IPS DF 6.9 (cell line): ENCODE results near the gene IPO5.

ENCODE experiments used
- DNase-seq: peaks from one replicate; pipeline ENCODE4 v3.0.0-alpha.2; 2013; ENCODE audit warnings: low read depth, low spot score
- H3K27ac ChIP-seq: one replicate; pipeline ENCODE4 v1.5.1; 2013; ENCODE audit warnings: low read length, control low read depth
- H3K27me3 ChIP-seq: 2 replicates; pipeline ENCODE4 v1.6.1; 2013; ENCODE audit warnings: mild to moderate bottlenecking, low read length; ENCODE audit not compliant: control insufficient read depth, insufficient read depth
- H3K36me3 ChIP-seq: 2 replicates; pipeline ENCODE4 v1.6.1; 2013; ENCODE audit warnings: low read length; ENCODE audit not compliant: control insufficient read depth, insufficient read depth
- H3K4me1 ChIP-seq: 2 replicates; pipeline ENCODE4 v1.6.1; 2013; ENCODE audit warnings: low read length; ENCODE audit not compliant: control insufficient read depth, insufficient read depth
- H3K4me3 ChIP-seq: 2 replicates; pipeline ENCODE4 v1.5.1; 2013; ENCODE audit warnings: mild to moderate bottlenecking, low read length
- H3K9me3 ChIP-seq: 2 replicates; pipeline ENCODE4 v1.6.1; 2013; ENCODE audit warnings: low read length, inconsistent platforms; ENCODE audit not compliant: control insufficient read depth, insufficient read depth
- WGBS: extraction: QIAGEN DNeasy Blood & Tissue Kit; methylation state at CpG from one replicate; pipeline ENCODE4 v1.1.7; 2013; ENCODE audit warnings: mixed read lengths, missing lambda C conversion rate; ENCODE audit not compliant: insufficient read length, insufficient coverage; 5-methylcytosine and 5-hydroxymethylcytosine counted together

The IPO5 gene

DNA sequence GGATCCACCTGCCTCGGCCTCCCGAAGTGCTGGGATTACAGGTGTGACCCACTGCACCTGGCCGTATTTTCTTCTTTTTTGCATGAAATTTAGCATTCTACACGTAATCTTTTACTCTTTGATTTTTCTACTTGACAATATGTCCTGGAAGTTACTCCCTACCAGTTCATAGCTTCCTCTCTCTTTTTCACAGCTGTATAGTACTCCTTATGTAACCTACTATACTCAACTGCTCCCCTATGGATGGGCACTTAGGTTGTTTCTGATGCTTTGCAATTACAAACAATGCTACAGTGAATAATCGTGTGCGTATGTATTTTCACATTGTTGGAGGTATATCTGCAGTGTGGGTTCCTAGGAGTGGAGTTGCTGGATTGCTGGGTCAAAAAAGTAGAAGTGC lies 98.9 kb downstream of the IPO5 start:
- no peak for DNase-seq
- Histone ChIP-seq H3K27ac (no peak overlapping the region), H3K4me1 (peaks cover 2% of the 10 kb centered on the region; the same call in 1 of the 2 replicates), H3K27me3 (no peaks in the 10 kb centered on the region), H3K4me3 (no peak overlapping the region), H3K36me3 (no peaks in the 10 kb centered on the region), H3K9me3 (no peaks in the 10 kb centered on the region)
- WGBS = no CpG with 5 or more reads among the region's 6 CpGs

DNA sequence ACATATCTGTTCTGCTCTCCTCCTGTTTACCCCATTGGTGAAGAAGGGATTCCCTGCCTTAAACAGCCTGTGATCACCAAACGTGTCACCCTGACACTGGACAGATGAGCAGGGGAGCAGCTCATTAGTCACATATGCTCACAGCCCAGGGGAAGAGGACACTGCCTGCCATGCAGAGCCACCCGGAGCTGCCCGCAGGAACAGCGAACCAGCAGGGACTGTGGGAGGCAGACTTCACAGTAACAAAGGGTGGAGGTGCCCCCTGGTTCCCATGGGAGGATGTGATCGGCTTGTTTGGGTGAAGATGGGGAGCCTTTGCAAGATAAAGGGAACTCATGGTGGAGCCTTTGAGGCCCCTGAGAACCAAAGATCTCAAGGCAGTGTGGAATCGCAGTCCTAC lies 100.8 kb downstream of the IPO5 start:
- peaks cover 2% of the 10 kb centered on the region; the same call in 1 of the 2 replicates for H3K4me1 ChIP-seq
- no peak overlapping the region for H3K27ac ChIP-seq
- WGBS = no CpG with 5 or more reads among the region's 6 CpGs
- H3K36me3 ChIP-seq = no peaks in the 10 kb centered on the region
- H3K27me3 ChIP-seq = no peaks in the 10 kb centered on the region
- no peak overlapping the region for H3K4me3 ChIP-seq
- no peak for DNase-seq
- no peaks in the 10 kb centered on the region for H3K9me3 ChIP-seq

DNA sequence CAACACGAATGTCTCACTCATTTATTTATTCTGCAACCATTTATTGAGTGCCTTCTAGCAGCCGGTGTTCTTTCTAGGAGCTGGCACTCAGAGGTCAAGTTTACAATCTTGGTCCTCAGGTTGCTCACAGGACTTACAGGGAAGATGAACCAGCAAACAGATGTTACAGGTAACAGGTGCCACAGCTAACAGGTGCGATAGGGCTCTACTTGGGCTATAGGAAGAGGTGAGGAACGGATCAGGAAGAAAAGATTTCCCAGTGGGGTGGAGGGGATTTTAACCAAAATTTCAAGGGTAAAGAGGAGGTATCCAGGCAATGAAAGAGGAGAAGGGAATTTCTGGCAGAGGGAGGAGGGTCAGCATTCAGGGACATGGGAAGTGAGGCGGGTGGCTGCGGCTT lies 102.1 kb downstream of the IPO5 start:
- Histone ChIP-seq H3K27ac (no peak overlapping the region), H3K27me3 (no peaks in the 10 kb centered on the region), H3K4me3 (no peak overlapping the region), H3K36me3 (no peaks in the 10 kb centered on the region), H3K9me3 (no peaks in the 10 kb centered on the region), H3K4me1 (peaks cover 2% of the 10 kb centered on the region; the same call in 1 of the 2 replicates)
- DNase-seq = no peak
- WGBS = no CpG with 5 or more reads among the region's 6 CpGs

DNA sequence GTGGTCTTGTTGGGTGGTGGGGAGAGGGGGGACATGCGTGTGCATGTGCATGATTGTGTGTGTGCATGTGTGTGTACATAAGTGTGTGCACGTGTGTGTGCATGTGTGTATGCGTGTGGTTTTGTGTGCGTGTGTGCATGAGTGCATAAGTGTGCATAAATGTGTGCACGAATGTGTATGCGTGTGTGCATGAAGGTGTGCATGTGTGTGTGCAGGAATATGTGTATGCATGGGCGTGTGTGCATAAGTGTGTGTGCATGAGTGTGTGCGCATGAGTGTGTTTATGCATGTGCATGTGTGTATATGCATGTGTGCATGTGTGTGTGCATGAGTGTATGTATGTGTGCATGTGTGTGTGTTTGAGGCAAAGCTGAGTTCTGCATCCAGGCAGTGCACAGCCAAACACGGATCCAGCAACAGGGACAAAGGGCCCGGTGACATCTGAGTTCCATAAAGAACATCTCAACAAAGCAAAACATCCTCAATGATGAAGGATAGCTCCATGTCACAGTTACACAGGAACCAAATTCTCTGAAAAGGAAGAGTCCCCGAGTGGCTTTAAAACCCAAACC lies 103.5 kb downstream of the IPO5 start:
- H3K4me3 ChIP-seq = no peak overlapping the region
- no peaks in the 10 kb centered on the region for H3K9me3 ChIP-seq
- no peaks in the 10 kb centered on the region for H3K27me3 ChIP-seq
- H3K27ac ChIP-seq = no peak overlapping the region
- peaks cover 2% of the 10 kb centered on the region; the same call in 1 of the 2 replicates for H3K4me1 ChIP-seq
- no peaks in the 10 kb centered on the region for H3K36me3 ChIP-seq
- WGBS = no CpG with 5 or more reads among the region's 11 CpGs
- no peak for DNase-seq

DNA sequence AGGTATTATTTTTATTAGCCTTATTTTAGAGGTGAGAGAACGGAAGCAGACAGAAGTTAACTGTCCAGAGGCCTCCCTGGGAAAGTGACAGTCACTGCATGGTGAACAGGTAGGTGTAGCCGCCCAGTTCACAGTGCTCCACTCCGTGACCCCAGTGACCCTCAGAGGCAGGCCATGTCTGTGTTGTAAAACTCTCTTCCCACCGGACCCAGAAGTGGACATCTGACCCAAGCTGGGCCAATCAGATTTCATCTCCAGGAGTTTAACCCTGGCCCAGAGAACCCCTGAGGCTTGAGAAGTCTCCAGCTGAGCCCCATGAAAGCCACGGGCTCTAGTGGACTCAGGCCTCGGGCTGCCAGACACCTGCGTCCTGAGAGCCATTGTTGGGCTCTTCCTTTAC lies 105.8 kb downstream of the IPO5 start:
- WGBS = no CpG with 5 or more reads among the region's 7 CpGs
- DNase-seq = no peak
- Histone ChIP-seq H3K27ac (no peak overlapping the region), H3K4me3 (no peak overlapping the region), H3K36me3 (no peaks in the 10 kb centered on the region), H3K4me1 (0 out of 2 replicates have a peak, but pooled peaks cover under 1% of the 10 kb centered on the region), H3K27me3 (no peaks in the 10 kb centered on the region), H3K9me3 (no peaks in the 10 kb centered on the region)

DNA sequence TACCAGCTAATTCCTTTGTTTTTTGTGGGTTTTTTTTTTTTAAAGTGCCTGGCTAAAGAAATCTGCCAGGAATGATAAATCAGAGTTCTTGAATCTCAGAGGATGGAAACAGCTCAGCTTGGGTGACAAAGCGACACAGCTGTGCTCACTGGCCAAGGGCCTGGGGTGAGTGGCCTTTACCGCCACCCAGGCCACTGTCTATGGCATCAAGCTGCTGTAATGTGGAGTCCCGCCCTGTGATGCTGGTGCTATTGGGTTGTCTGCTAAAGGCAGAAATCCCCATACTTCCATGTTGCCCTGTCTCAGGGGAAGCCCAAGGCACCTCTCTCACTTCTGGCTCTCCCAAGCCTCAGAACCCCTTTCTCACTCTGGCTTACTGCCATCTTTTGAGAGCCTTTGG lies 106.8 kb downstream of the IPO5 start:
- H3K9me3 ChIP-seq = no peaks in the 10 kb centered on the region
- no CpG with 5 or more reads among the region's 3 CpGs for WGBS

DNA sequence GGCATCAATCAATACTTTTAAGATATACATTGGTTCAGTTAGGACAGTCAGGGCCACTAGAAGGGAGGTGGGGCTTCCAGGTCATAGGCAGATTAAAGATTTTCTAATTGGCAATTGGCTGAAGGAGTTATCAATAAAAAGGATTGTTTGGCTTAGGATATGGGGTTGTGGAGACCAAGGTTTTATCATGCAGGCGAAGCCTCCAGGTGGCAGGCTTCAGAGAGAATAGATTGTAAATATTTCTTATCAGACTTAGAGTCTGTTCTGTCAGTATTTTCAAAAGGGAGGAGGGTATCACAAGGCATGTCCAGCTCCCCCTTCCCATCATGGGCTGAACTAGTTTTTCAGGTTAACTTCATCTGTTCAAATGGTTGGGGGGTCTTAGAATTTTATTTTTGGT lies 112.0 kb downstream of the IPO5 start:
- no CpG with 5 or more reads among the region's 1 CpG for WGBS
- Histone ChIP-seq H3K4me1 (no peaks in the 10 kb centered on the region), H3K36me3 (no peaks in the 10 kb centered on the region), H3K27ac (no peak overlapping the region), H3K9me3 (no peaks in the 10 kb centered on the region), H3K27me3 (no peaks in the 10 kb centered on the region), H3K4me3 (no peak overlapping the region)
- no peak for DNase-seq

More for the DNA sequence above, 106.8 kb downstream of the IPO5 start:
- H3K27ac ChIP-seq = no peak overlapping the region
- no peak for DNase-seq
- H3K4me1 ChIP-seq = no peaks in the 10 kb centered on the region
- H3K36me3 ChIP-seq = no peaks in the 10 kb centered on the region
- H3K27me3 ChIP-seq = no peaks in the 10 kb centered on the region
- no peak overlapping the region for H3K4me3 ChIP-seq

DNA sequence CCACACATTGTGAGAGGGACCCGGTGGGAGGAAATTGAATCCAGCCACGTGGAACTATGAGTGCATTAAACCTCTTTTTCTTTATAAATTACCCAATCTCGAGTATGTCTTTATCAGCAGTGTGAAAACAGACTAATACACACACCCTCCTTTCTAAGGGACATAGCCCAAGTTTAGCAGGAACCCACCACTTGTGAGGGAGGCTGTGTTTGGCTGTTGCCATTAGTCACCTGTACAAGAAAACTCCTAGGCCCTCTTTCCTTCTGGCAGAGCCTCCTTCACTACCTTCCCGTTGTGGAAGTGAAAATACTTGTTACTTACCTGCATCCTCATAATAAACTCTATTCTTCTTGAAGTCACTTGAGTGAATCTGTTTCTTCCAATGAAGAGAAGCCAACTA lies 113.2 kb downstream of the IPO5 start:
- H3K36me3 ChIP-seq = no peaks in the 10 kb centered on the region
- H3K9me3 ChIP-seq = no peaks in the 10 kb centered on the region
- H3K27me3 ChIP-seq = no peaks in the 10 kb centered on the region
- DNase-seq = no peak
- no peak overlapping the region for H3K27ac ChIP-seq
- H3K4me3 ChIP-seq = no peak overlapping the region
- no CpG with 5 or more reads among the region's 4 CpGs for WGBS
- H3K4me1 ChIP-seq = no peaks in the 10 kb centered on the region

DNA sequence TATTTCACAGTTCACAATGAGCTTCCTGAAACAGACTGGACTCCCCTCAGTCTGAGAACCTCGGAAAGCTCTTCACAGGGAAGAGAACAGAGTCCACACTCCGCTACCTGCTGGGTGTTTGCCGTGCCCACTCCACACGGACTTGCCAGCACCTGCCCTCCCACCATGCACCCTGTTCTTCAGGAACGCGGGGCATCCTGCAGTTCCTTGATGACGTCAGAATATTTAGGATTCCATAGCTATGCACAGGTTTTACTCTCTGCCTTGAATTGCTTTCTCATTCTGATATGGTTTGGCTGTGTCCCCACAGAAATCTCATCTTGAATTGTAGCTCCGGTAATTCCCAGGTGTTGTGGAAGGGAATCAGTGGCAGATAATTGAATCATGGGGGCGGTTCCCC lies 115.0 kb downstream of the IPO5 start:
- Histone ChIP-seq H3K27me3 (no peaks in the 10 kb centered on the region), H3K36me3 (no peaks in the 10 kb centered on the region), H3K4me1 (no peaks in the 10 kb centered on the region), H3K9me3 (no peaks in the 10 kb centered on the region), H3K27ac (no peak overlapping the region), H3K4me3 (no peak overlapping the region)
- DNase-seq = no peak
- WGBS = no CpG with 5 or more reads among the region's 9 CpGs

DNA sequence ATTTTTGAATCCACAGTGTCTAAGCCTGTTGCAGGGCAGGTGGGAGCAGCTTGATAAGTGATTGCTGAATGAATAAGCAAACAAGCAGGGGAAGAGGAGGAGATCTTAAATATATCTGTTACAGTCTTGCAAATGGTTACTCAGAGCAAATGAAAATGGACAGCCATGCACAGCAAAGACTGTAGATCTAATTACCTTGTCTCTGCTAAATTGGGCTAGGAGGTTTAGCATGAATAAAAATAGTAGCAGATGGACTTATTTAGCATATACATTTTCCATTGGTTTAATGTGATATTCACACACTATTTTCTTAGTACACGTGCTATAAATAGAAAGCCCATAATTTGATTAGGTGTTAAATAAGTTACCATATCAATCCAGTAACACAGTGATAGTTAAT lies 116.5 kb downstream of the IPO5 start:
- Histone ChIP-seq H3K4me3 (no peak overlapping the region), H3K36me3 (no peaks in the 10 kb centered on the region), H3K4me1 (no peaks in the 10 kb centered on the region), H3K9me3 (no peaks in the 10 kb centered on the region), H3K27me3 (no peaks in the 10 kb centered on the region), H3K27ac (no peak overlapping the region)
- DNase-seq = no peak
- no CpG with 5 or more reads among the region's 1 CpG for WGBS

DNA sequence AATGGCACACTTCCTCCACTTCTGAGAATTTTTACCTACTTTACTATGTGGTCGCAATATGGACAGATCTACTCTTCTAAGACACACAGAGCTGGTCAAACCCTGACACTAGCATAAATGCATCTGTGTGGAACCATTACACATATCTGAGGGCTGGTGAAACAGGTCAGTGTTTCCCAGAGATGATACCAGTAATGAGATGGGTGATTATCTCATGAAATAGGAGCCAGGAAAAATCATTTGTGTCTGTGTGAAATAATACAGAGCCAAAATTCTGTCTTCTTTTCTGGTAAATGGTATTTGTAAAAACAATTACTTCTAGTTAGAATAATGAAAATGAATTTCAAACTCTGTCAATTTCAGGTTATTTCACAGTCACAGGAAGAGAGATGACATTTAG lies 117.8 kb downstream of the IPO5 start:
- Histone ChIP-seq H3K27me3 (no peaks in the 10 kb centered on the region), H3K4me1 (no peaks in the 10 kb centered on the region), H3K9me3 (no peaks in the 10 kb centered on the region), H3K4me3 (no peak overlapping the region), H3K27ac (no peak overlapping the region), H3K36me3 (no peaks in the 10 kb centered on the region)
- WGBS = no CpG with 5 or more reads among the region's 1 CpG
- DNase-seq = no peak
